Measurements from ENCODE around the gene TRIM13. TPM values are rescaled to one million over a fixed set of nuclear protein-coding genes. Genes with fewer than 3 reads are reported as not detected.

Gene TRIM13
- total RNA-seq, 1 experiment from 2014 or later = 19.0 TPM

DNA sequence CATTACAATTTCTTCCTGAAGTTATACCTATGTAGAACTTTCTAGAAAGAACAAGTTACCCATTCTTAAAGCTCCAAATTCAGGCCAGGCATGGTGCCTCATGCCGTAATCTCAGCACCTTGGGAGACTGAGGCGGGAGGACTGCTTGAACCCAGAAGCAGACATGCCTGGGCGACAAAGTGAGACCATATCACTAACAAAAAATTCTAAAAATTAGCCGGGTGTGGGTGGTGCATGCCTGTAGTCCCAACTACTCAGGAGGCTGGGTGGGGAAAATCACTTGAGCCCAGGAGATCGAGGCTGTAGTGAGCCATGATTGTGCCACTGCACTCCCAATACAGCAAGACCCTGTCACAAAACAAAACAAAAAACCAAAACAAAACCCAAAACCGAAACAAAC lies 41.4 kb downstream of the TRIM13 start:
- TF ChIP-seq, protein P1, sequence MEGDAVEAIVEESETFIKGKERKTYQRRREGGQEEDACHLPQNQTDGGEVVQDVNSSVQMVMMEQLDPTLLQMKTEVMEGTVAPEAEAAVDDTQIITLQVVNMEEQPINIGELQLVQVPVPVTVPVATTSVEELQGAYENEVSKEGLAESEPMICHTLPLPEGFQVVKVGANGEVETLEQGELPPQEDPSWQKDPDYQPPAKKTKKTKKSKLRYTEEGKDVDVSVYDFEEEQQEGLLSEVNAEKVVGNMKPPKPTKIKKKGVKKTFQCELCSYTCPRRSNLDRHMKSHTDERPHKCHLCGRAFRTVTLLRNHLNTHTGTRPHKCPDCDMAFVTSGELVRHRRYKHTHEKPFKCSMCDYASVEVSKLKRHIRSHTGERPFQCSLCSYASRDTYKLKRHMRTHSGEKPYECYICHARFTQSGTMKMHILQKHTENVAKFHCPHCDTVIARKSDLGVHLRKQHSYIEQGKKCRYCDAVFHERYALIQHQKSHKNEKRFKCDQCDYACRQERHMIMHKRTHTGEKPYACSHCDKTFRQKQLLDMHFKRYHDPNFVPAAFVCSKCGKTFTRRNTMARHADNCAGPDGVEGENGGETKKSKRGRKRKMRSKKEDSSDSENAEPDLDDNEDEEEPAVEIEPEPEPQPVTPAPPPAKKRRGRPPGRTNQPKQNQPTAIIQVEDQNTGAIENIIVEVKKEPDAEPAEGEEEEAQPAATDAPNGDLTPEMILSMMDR (IDR thresholded peaks at IDR 0.05; ENCODE audit: unreplicated experiment) = no peak
- ChIA-PET CTCF (interaction anchor here (0.6 kb wide), 1 partner anchor 271 kb away, joined by 4 read pairs; no protein-coding TSS in a partner anchor), POLR2A (interaction anchor here (0.6 to 1.3 kb wide), 6 partner anchors 8 to 38 kb away, joined by 3 to 5 read pairs (median 3); no protein-coding TSS in a partner anchor)
- no peaks in the 10 kb centered on the region for H3K27me3 Mint-ChIP-seq (ENCODE audit: insufficient read depth, unreplicated experiment)
- DNase-seq (ENCODE audit: unreplicated experiment) = no peak
- peaks cover 38% of the 10 kb centered on the region for H3K36me3 Mint-ChIP-seq (ENCODE audit: insufficient read depth, unreplicated experiment)
- no peaks in the 10 kb centered on the region for H3K9me3 Mint-ChIP-seq (ENCODE audit: unreplicated experiment)
- no peak overlapping the region for H3K27ac Mint-ChIP-seq (ENCODE audit: low read depth, unreplicated experiment)
- no TSS peak for BruUV-seq (replicated peaks)
- H3K4me1 Mint-ChIP-seq (ENCODE audit: insufficient read depth, unreplicated experiment) = peaks cover 7% of the 10 kb centered on the region
- intact Hi-C loops (cut with micrococcal nuclease) = no loop called here
- H3K4me3 Mint-ChIP-seq (ENCODE audit: unreplicated experiment) = no peak overlapping the region

GRCh38 chr13:50052478-50052877 lies 55.6 kb downstream of the TRIM13 start:
- intact Hi-C loops (cut with micrococcal nuclease) = no loop called here
- no peak for DNase-seq (ENCODE audit: unreplicated experiment)
- Mint-ChIP-seq H3K27ac (ENCODE audit: low read depth, unreplicated experiment) (no peak overlapping the region), H3K4me3 (ENCODE audit: unreplicated experiment) (no peak overlapping the region), H3K9me3 (ENCODE audit: unreplicated experiment) (no peaks in the 10 kb centered on the region), H3K36me3 (ENCODE audit: insufficient read depth, unreplicated experiment) (peaks cover 21% of the 10 kb centered on the region), H3K4me1 (ENCODE audit: insufficient read depth, unreplicated experiment) (peaks cover 7% of the 10 kb centered on the region), H3K27me3 (ENCODE audit: insufficient read depth, unreplicated experiment) (no peaks in the 10 kb centered on the region)
- BruUV-seq (replicated peaks) = no TSS peak
- TF ChIP-seq, protein P1 (IDR thresholded peaks at IDR 0.05; ENCODE audit: unreplicated experiment) = no peak
- ChIA-PET CTCF (no interaction called here), POLR2A (interaction anchor here (0.6 kb wide), 1 partner anchor 48 kb away, joined by 3 read pairs; no protein-coding TSS in a partner anchor)

DNA sequence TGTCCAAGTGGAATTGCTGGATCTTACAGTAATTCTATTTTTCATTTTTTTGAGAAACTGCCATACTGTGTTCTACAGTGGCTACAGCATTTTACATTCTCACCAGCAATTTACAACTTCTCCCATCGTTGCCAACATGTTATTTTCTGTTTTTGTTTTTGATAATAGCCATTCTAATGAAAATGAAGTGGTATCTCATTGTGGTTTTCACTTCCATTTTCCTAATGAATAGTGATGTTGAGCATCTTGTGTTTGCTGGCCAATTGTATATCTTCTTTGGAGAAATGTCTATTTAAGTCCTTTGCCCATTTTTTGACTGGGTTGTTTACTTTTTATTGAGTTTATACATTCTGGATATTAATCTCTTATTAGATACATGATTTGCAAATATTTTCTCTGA lies 57.0 kb downstream of the TRIM13 start:
- H3K4me3 Mint-ChIP-seq (ENCODE audit: unreplicated experiment) = no peak overlapping the region
- peaks cover 18% of the 10 kb centered on the region for H3K36me3 Mint-ChIP-seq (ENCODE audit: insufficient read depth, unreplicated experiment)
- POLR2A ChIA-PET = no interaction called here
- peaks cover 7% of the 10 kb centered on the region for H3K4me1 Mint-ChIP-seq (ENCODE audit: insufficient read depth, unreplicated experiment)
- TF ChIP-seq, protein P1 (IDR thresholded peaks at IDR 0.05; ENCODE audit: unreplicated experiment) = no peak
- intact Hi-C loops (cut with micrococcal nuclease) = no loop called here
- no TSS peak for BruUV-seq (replicated peaks)
- DNase-seq (ENCODE audit: unreplicated experiment) = no peak
- CTCF ChIA-PET = no interaction called here
- H3K27me3 Mint-ChIP-seq (ENCODE audit: insufficient read depth, unreplicated experiment) = no peaks in the 10 kb centered on the region
- H3K9me3 Mint-ChIP-seq (ENCODE audit: unreplicated experiment) = no peaks in the 10 kb centered on the region
- no peak overlapping the region for H3K27ac Mint-ChIP-seq (ENCODE audit: low read depth, unreplicated experiment)

GRCh38 chr13:50055454-50055853 lies 58.6 kb downstream of the TRIM13 start:
- CTCF ChIA-PET = no interaction called here
- POLR2A ChIA-PET = no interaction called here
- H3K4me3 Mint-ChIP-seq (ENCODE audit: unreplicated experiment) = peak overlapping the region; percentile 54
- no peaks in the 10 kb centered on the region for H3K27me3 Mint-ChIP-seq (ENCODE audit: insufficient read depth, unreplicated experiment)
- TF ChIP-seq, protein P1 (IDR thresholded peaks at IDR 0.05; ENCODE audit: unreplicated experiment) = no peak
- no TSS peak for BruUV-seq (replicated peaks)
- no peak for DNase-seq (ENCODE audit: unreplicated experiment)
- H3K36me3 Mint-ChIP-seq (ENCODE audit: insufficient read depth, unreplicated experiment) = peaks cover 20% of the 10 kb centered on the region
- H3K9me3 Mint-ChIP-seq (ENCODE audit: unreplicated experiment) = no peaks in the 10 kb centered on the region
- peak overlapping the region; percentile 80 for H3K27ac Mint-ChIP-seq (ENCODE audit: low read depth, unreplicated experiment)
- intact Hi-C loops (cut with micrococcal nuclease) = no loop called here
- H3K4me1 Mint-ChIP-seq (ENCODE audit: insufficient read depth, unreplicated experiment) = peaks cover 7% of the 10 kb centered on the region

Measured in MCF 10A (cell line).